HepG2 (cell line): ENCODE measurements around the gene RAX. TPM values are rescaled to one million over a fixed set of nuclear protein-coding genes. Genes with fewer than 3 reads are reported as not detected.

Experiments
- FOXO4 ChIP-seq: sonication (generic); formaldehyde crosslinking; conservative IDR thresholded peaks from 2 replicates; pipeline ENCODE4 v1.8.1; 2023; ENCODE audit warnings: missing genetic modification reagents
- GFI1 ChIP-seq: sonication (generic); formaldehyde crosslinking; IDR thresholded peaks from 2 replicates; pipeline ENCODE4 v1.5.0; 2020; ENCODE audit warnings: missing genetic modification reagents, mild to moderate bottlenecking, borderline replicate concordance
- ISX ChIP-seq: sonication (generic); formaldehyde crosslinking; conservative IDR thresholded peaks from 2 replicates; pipeline ENCODE4 v1.5.0; 2020; ENCODE audit warnings: missing genetic modification reagents
- MTERF4 ChIP-seq: sonication (generic); formaldehyde crosslinking; IDR thresholded peaks from 2 replicates; pipeline ENCODE4 v1.8.0; 2023; ENCODE audit warnings: mild to moderate bottlenecking, missing genetic modification reagents
- NFAT5 ChIP-seq: sonication (generic); formaldehyde crosslinking; IDR thresholded peaks from 2 replicates; pipeline ENCODE4 v1.4.0; 2020; ENCODE audit warnings: missing genetic modification reagents
- PRMT3 ChIP-seq: sonication (generic); formaldehyde crosslinking; IDR thresholded peaks from 2 replicates; pipeline ENCODE4 v1.8.1; 2022; ENCODE audit warnings: low read depth, mild to moderate bottlenecking, moderate library complexity, missing genetic modification reagents, borderline replicate concordance
- TEAD2 ChIP-seq: sonication (generic); formaldehyde crosslinking; IDR thresholded peaks from 2 replicates; pipeline ENCODE4 v1.9.0; 2021; ENCODE audit warnings: missing genetic modification reagents
- ZBTB40 ChIP-seq, 2 experiments: fragments of 450-650 bp in 1 of 2; sonication (generic) in 1 of 2; formaldehyde crosslinking in 1 of 2; IDR thresholded peaks; 2 replicates each; pipeline versions ENCODE4 v1.6.1 to v1.8.0; 2016 to 2022; ENCODE audit warnings: antibody characterized with exemption in 1 of 2, mild to moderate bottlenecking in 1 of 2, missing genetic modification reagents in 1 of 2
- ZNF205 ChIP-seq: IDR thresholded peaks from 2 replicates; pipeline ENCODE4 v1.6.1; 2018; ENCODE audit warnings: missing biosample characterization, missing genetic modification reagents
- ZNF503 ChIP-seq: sonication (generic); formaldehyde crosslinking; IDR thresholded peaks from 2 replicates; pipeline ENCODE4 v1.4.0; 2020; ENCODE audit warnings: missing genetic modification reagents
- polyA plus RNA-seq, 8 experiments: library from polyadenylated mRNA; depleted of rRNA in 3 of 8; stranded (reverse) in 7 of 8; unstranded in 1 of 8; fragments of >200 nt; fragmentation: Illumina TruSeq in 4 of 8; extraction: Trizol in 4 of 8; gene quantifications; 2 replicates each; pipeline versions ENCODE4 v1.2.1 to v1.2.3, GENCODE V29; 2011 to 2016; ENCODE audit warnings: low read depth in 4 of 8, missing spikeins in 1 of 8, mixed read lengths in 1 of 8; ENCODE audit not compliant: insufficient read depth in 1 of 8
- total RNA-seq, 5 experiments: library from RNA; depleted of rRNA; stranded (reverse); fragments of >200 nt; fragmentation: Illumina TruSeq; extraction: Trizol; gene quantifications; 2 replicates each; pipeline ENCODE4 v1.2.3, GENCODE V29; 2016; ENCODE audit warnings: low read depth in 1 of 5

The RAX gene
- total and polyA plus RNA-seq, 2 of the 13 experiments (the other 11 are each of a cell fraction or from before 2014, with no cell fraction given), result not detected

- no peak for TF ChIP-seq ZBTB40 (IDR thresholded peaks at IDR 0.05)
- no peak for TF ChIP-seq ZBTB40 (CRISPR knock-in tag; IDR thresholded peaks at IDR 0.05)
- TF ChIP-seq PRMT3 (CRISPR knock-in tag), result no peak
- TF ChIP-seq GFI1 (CRISPR knock-in tag), result no peak
- no peak for TF ChIP-seq MTERF4 (CRISPR knock-in tag)
- TF ChIP-seq NFAT5 (CRISPR knock-in tag), result no peak
- no peak for TF ChIP-seq ZNF205
- TF ChIP-seq TEAD2 (CRISPR knock-in tag), result no peak
- no peak for TF ChIP-seq FOXO4 (CRISPR knock-in tag)
- TF ChIP-seq ISX (CRISPR knock-in tag), result no peak
- no peak for TF ChIP-seq ZNF503
These were observed 33.6 kb downstream of the RAX start (continued) for GRCh38 chr18:59239642-59240041.
